K562 (cell line): ENCODE data around the gene HAPSTR1. TPM values are rescaled to one million over a fixed set of nuclear protein-coding genes. Genes with fewer than 3 reads are reported as not detected.

Experiments
- ATAC-seq: fragments of 200-7000 bp; cut with Tn5 transposase; 3 replicates; pipeline ENCODE4 v1.9.1; 2020; ENCODE audit warnings: moderate library complexity
- BruUV-seq: library from RNA; stranded (reverse); fragments of 400-500 nt; replicated peaks from 2 replicates; lab custom pipeline; 2021; lab: Mats Ljungman, UMichigan
- CTCF ChIA-PET: fragments of 300-600 bp; formaldehyde crosslinking; extraction: SDS; loops from one replicate; lab custom pipeline; 2021; ENCODE audit warnings: low intra/inter-chr PET ratio; lab: Yijun Ruan, JAX
- POLR2A ChIA-PET: fragments of 300-600, 350-650 bp; sonication (Branson Sonifier 250); formaldehyde crosslinking; extraction: SDS; loops from one replicate; lab custom pipeline; 2021; ENCODE audit warnings: antibody characterized with exemption, inconsistent platforms; lab: Yijun Ruan, JAX
- DNase-seq, 4 experiments: peaks; one replicate each; pipeline versions ENCODE4 v3.0.0 to v3.0.0-alpha.2; 2011 to 2018; ENCODE audit warnings: low spot score in 3 of 4, mixed read lengths in 3 of 4; ENCODE audit errors: extremely low read depth in 1 of 4
- FAIRE-seq: peaks from 2 replicates; lab custom pipeline; 2011; peaks lifted over from hg19 to GRCh38; lab: Jason Lieb, UNC
- H2AFZ ChIP-seq: 2 replicates; pipeline ENCODE4 v1.6.0; 2011; ENCODE audit warnings: low read depth, low read length, control low read depth, inconsistent platforms
- H3K27ac ChIP-seq: fragments of 200-600 bp; 3 replicates; pipeline ENCODE4 v1.8.0; 2011; ENCODE audit warnings: low read depth, mild to moderate bottlenecking, control low read depth, inconsistent platforms, low read length, moderate library complexity, mixed read lengths; ENCODE audit errors: extremely low read depth
- H3K27me3 ChIP-seq, 2 experiments: fragments of 300-600 bp in 1 of 2; 2 replicates in 1 of 2; 3 replicates in 1 of 2; pipeline versions ENCODE4 v1.6.0 to v1.8.0; 2011; ENCODE audit warnings: inconsistent platforms in 2 of 2, low read length in 2 of 2, mild to moderate bottlenecking in 1 of 2, mixed read lengths in 1 of 2, moderate library complexity in 1 of 2; ENCODE audit not compliant: control insufficient read depth in 2 of 2, insufficient read depth in 2 of 2
- H3K36me3 ChIP-seq: fragments of 300-600 bp; 3 replicates; pipeline ENCODE4 v1.8.0; 2011; ENCODE audit warnings: mild to moderate bottlenecking, low read length, inconsistent platforms; ENCODE audit not compliant: control insufficient read depth, insufficient read depth
- H3K4me1 ChIP-seq, 2 experiments: fragments of 200-600 bp in 1 of 2; replicated peaks in 1 of 2; 2 replicates in 1 of 2; 3 replicates in 1 of 2; pipeline versions ENCODE4 v1.5.1 to v1.8.0; 2011; ENCODE audit warnings: inconsistent platforms in 2 of 2, low read length in 2 of 2, mild to moderate bottlenecking in 1 of 2, mixed read lengths in 1 of 2, moderate library complexity in 1 of 2; ENCODE audit not compliant: control insufficient read depth in 2 of 2, insufficient read depth in 2 of 2
- H3K4me2 ChIP-seq: 2 replicates; pipeline ENCODE4 v1.6.1; 2011; ENCODE audit warnings: low read length, control low read depth, inconsistent platforms, mixed read lengths; ENCODE audit not compliant: insufficient read depth
- H3K4me3 ChIP-seq: fragments of 200-600 bp; sonication (generic), shearing (Covaris generic); 2 replicates; pipeline ENCODE4 v1.5.1; 2016; ENCODE audit warnings: control low read depth, inconsistent platforms
- H3K79me2 ChIP-seq: fragments of 200-600 bp; 3 replicates; pipeline ENCODE4 v1.8.0; 2011; ENCODE audit warnings: low read length, inconsistent platforms; ENCODE audit not compliant: control insufficient read depth, insufficient read depth
- H3K9ac ChIP-seq, 2 experiments: 2 replicates each; pipeline versions ENCODE4 v1.6.0 to v1.6.1; 2011; ENCODE audit warnings: low read depth in 2 of 2, low read length in 2 of 2, control low read depth in 1 of 2, inconsistent platforms in 1 of 2, mild to moderate bottlenecking in 1 of 2, mixed read lengths in 1 of 2; ENCODE audit not compliant: insufficient read depth in 1 of 2
- H3K9me1 ChIP-seq: one replicate; pipeline ENCODE4 v1.6.0; 2011; ENCODE audit warnings: inconsistent platforms, mild to moderate bottlenecking, low read length, moderate library complexity; ENCODE audit not compliant: control insufficient read depth, insufficient read depth
- H3K9me3 ChIP-seq: replicated peaks from 2 replicates; pipeline ENCODE4 v1.5.1; 2011; ENCODE audit warnings: low read depth, low read length, inconsistent platforms; ENCODE audit not compliant: control insufficient read depth, insufficient read depth
- H4K20me1 ChIP-seq: replicated peaks from 2 replicates; pipeline ENCODE4 v1.6.1; 2011; ENCODE audit warnings: low read length, inconsistent platforms, mixed read lengths; ENCODE audit not compliant: control insufficient read depth, insufficient read depth
- BHLHE40 ChIP-seq: IDR thresholded peaks from 2 replicates; pipeline ENCODE4 v1.6.1; 2011; ENCODE audit warnings: low read length, improper control_type of control experiment
- CTCF ChIP-seq, 3 experiments: IDR thresholded peaks in 2 of 3; conservative IDR thresholded peaks in 1 of 3; 2 replicates each; pipeline ENCODE4 v1.5.1; 2011 to 2012; ENCODE audit warnings: low read length in 3 of 3, mild to moderate bottlenecking in 3 of 3, control low read depth in 2 of 3, improper control_type of control experiment in 1 of 3, inconsistent platforms in 1 of 3, low read depth in 1 of 3, mixed read lengths in 1 of 3, moderate library complexity in 1 of 3; ENCODE audit not compliant: insufficient read depth in 2 of 3
- ETV1 ChIP-seq: fragments of 450-650 bp; conservative IDR thresholded peaks from 2 replicates; pipeline ENCODE4 v1.6.1; 2016; ENCODE audit warnings: missing genetic modification characterization, control low read depth, low read depth, missing compliant biosample characterization
- FOXM1 ChIP-seq, 2 experiments: fragments of 450-650 bp in 1 of 2; sonication (generic) in 1 of 2; formaldehyde crosslinking in 1 of 2; IDR thresholded peaks; 2 replicates each; pipeline versions ENCODE4 v1.6.1 to v1.9.0; 2017 to 2022; ENCODE audit warnings: low read depth in 2 of 2, mild to moderate bottlenecking in 2 of 2, missing genetic modification reagents in 1 of 2, moderate library complexity in 1 of 2
- HLTF ChIP-seq: fragments of 450-650 bp; IDR thresholded peaks from 2 replicates; pipeline ENCODE4 v1.6.1; 2016
- HMBOX1 ChIP-seq: sonication (generic); IDR thresholded peaks from 2 replicates; pipeline ENCODE4 v1.6.1; 2016
- HNRNPLL ChIP-seq: fragments of 200-400 bp; formaldehyde crosslinking; IDR thresholded peaks from 2 replicates; pipeline ENCODE4 v1.6.1; 2017; ENCODE audit warnings: low read length, low read depth, mild to moderate bottlenecking; ENCODE audit not compliant: poor library complexity, severe bottlenecking
- KDM2B ChIP-seq: fragments of 250-450 bp; sonication (Bioruptor Pico); IDR thresholded peaks from 2 replicates; pipeline ENCODE4 v1.8.0; 2021; ENCODE audit warnings: mild to moderate bottlenecking, moderate library complexity
- PHB2 ChIP-seq: fragments of 450-650 bp; IDR thresholded peaks from 2 replicates; pipeline ENCODE4 v1.6.1; 2017; ENCODE audit warnings: low read depth
- SIN3B ChIP-seq: fragments of 450-650 bp; IDR thresholded peaks from 2 replicates; pipeline ENCODE4 v1.6.1; 2017; ENCODE audit warnings: low read depth, mild to moderate bottlenecking, moderate library complexity
- TCF7 ChIP-seq: sonication (generic); IDR thresholded peaks from 2 replicates; pipeline ENCODE4 v1.6.1; 2016; ENCODE audit warnings: antibody characterized with exemption, borderline replicate concordance
- XRCC4 ChIP-seq: IDR thresholded peaks from one replicate; pipeline ENCODE4 v1.6.1; 2011; ENCODE audit not compliant: insufficient read depth, insufficient read length; ENCODE audit errors: extremely low read depth
- XRCC5 ChIP-seq: fragments of 200-400 bp; formaldehyde crosslinking; IDR thresholded peaks from 2 replicates; pipeline ENCODE4 v1.6.1; 2017; ENCODE audit warnings: low read depth, mild to moderate bottlenecking, low read length
- ZBTB7A ChIP-seq: IDR thresholded peaks from 2 replicates; pipeline ENCODE4 v1.6.1; 2011; ENCODE audit warnings: low read depth, mild to moderate bottlenecking, low read length, moderate library complexity, borderline replicate concordance; ENCODE audit not compliant: control insufficient read depth
- ZFP1 ChIP-seq: fragments of 450-650 bp; formaldehyde crosslinking; IDR thresholded peaks from 2 replicates; pipeline ENCODE4 v1.4.0; 2020; ENCODE audit warnings: mild to moderate bottlenecking, mixed read lengths
- ZNF511 ChIP-seq: sonication (generic); formaldehyde crosslinking; IDR thresholded peaks from 2 replicates; pipeline ENCODE4 v1.8.0; 2022; ENCODE audit warnings: mild to moderate bottlenecking, missing genetic modification reagents
- WGBS: fragments of 100-300 bp; shearing (Covaris generic); methylation state at CpG from one replicate; pipeline ENCODE4 v1.1.6; 2016; ENCODE audit warnings: low coverage, mixed read lengths; ENCODE audit not compliant: insufficient coverage; ENCODE audit errors: missing lambda C conversion rate; 5-methylcytosine and 5-hydroxymethylcytosine counted together
- in situ Hi-C: fragments of 300-500 bp; cut with MboI; formaldehyde crosslinking; loops from 4 replicates; pipeline ENCODE4 v1.15.0; 2018; ENCODE audit warnings: inconsistent platforms, mixed read lengths
- intact Hi-C: fragments of 100-400 bp; cut with micrococcal nuclease; formaldehyde crosslinking; loops from 2 replicates; pipeline ENCODE4 v1.14.2; 2022
- polyA plus RNA-seq, 8 experiments: library from polyadenylated mRNA; depleted of rRNA in 4 of 8; stranded (reverse) in 5 of 8; unstranded in 3 of 8; fragments of >200 nt; fragmentation: Nextera tagmentation in 2 of 8; fragmentation: Illumina TruSeq in 1 of 8; extraction: Ambion mirVana in 2 of 8; extraction: Trizol in 1 of 8; gene quantifications; 2 replicates each; pipeline versions ENCODE4 v1.2.1 to v1.2.3, GENCODE V29; 2011 to 2014; ENCODE audit warnings: inconsistent platforms in 1 of 8, missing spikeins in 1 of 8
- total RNA-seq, 7 experiments: library from RNA; depleted of rRNA in 6 of 7; stranded (reverse); fragments of >200 nt in 6 of 7; fragmentation: Illumina TruSeq in 2 of 7; extraction: Trizol in 2 of 7; gene quantifications; 2 replicates each; pipeline versions ENCODE4 v1.2.1 to v1.2.3, GENCODE V29; 2011 to 2021; ENCODE audit warnings: low replicate concordance in 1 of 7
- TF ChIP-seq, protein P1 (sequence below): fragments of 200-800 bp; sonication (Bioruptor generic); IDR thresholded peaks from 2 replicates; pipeline ENCODE4 v1.6.1; 2017; ENCODE audit warnings: missing genetic modification characterization, missing compliant biosample characterization

The HAPSTR1 gene
- total and polyA plus RNA-seq, 9 of the 15 experiments (the other 6 are each of a cell fraction or from before 2014, with no cell fraction given) = 10.8 to 67.9 (median 36.5) TPM

DNA sequence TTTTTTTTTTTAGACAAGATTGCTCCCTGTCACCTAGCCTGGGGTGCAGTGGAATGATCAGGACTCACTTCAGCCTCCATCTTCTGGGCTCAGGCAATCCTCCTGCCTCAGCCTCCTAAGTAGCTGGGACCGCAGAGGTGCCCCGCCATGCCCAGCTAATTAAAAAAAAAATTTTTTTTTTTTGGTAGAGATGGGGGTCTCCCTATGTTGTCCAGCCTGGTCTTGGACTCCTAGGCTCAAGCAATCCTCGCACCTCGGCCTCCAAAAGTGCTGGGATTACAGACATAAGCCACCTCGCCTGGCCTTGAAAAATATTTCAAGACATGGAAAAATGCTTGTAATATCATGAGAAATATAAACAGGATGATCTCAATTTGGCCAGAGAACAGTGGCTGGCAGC is 42.9 kb downstream of the HAPSTR1 start (continued):
- no peak for TF ChIP-seq ZNF511 (CRISPR knock-in tag)
- no peak for TF ChIP-seq HNRNPLL
- TF ChIP-seq XRCC5 = no peak
- TF ChIP-seq SIN3B = no peak
- no peak for TF ChIP-seq TCF7
- no peak for TF ChIP-seq ETV1 (tag)
- no peak for TF ChIP-seq FOXM1 (IDR thresholded peaks at IDR 0.05; ENCODE audit: low read depth)
- no peak for TF ChIP-seq FOXM1 (CRISPR knock-in tag; IDR thresholded peaks at IDR 0.05; ENCODE audit: low read depth)
- TF ChIP-seq, all 486 proteins: peak for 0

DNA sequence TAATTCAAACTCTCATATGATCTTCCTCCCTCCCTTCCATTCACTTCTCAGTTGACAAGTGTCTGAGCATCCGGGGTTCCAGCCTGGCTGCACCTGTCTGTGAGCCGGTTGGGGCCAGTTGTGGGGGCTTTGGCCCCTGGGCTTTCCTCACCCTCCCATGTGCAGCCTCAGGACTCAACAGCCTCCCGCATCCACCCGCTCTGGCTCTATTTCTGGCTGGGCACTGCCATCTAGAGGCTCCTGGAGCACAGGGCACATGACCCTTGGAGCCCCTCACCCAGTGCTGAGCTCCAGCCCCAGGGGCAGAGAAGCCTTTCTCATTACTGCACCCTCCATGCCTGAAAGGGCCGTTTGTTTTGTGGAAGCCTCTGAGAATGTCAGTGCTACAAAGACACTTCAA is 43.3 kb downstream of the HAPSTR1 start:
- ChIA-PET POLR2A (interaction anchor here (0.5 to 1.0 kb wide), 5 partner anchors 9 to 535 kb away, joined by 3 to 4 read pairs (median 3); no protein-coding TSS in a partner anchor), CTCF (interaction anchor here (0.7 to 1.2 kb wide), 4 partner anchors 230 to 568 kb away, joined by 3 to 4 read pairs (median 3); no protein-coding TSS in a partner anchor)
- ATAC-seq = peak; percentile 82
- H3K27me3 ChIP-seq = no peaks in the 10 kb centered on the region
- 20% methylated on average over 5 of the region's 5 CpGs for WGBS
- no peak overlapping the region for H2AFZ ChIP-seq
- 0 out of 4 replicates have a peak overlapping the region, but pooled peaks of 1 of the 2 experiments have one; percentile 48 for H3K9ac ChIP-seq
- peaks cover 3% of the 10 kb centered on the region; the same call in 1 of the 2 replicates for H4K20me1 ChIP-seq
- no peak overlapping the region for H3K4me3 ChIP-seq
- no peaks in the 10 kb centered on the region for H3K36me3 ChIP-seq
- no peaks in the 10 kb centered on the region for H3K79me2 ChIP-seq
- DNase-seq = peak in 3 of 4 experiments; percentile 15 to 54 (median 53)
- H3K4me2 ChIP-seq = no peak overlapping the region
- peaks cover 3 to 8% of the 10 kb centered on the region in 2 experiments; a peak in 3 of 5 replicates for H3K4me1 ChIP-seq
- FAIRE-seq = no peak
- BruUV-seq = no TSS peak
- H3K27ac ChIP-seq = no peak overlapping the region
- in situ Hi-C loops (no loop called here), intact Hi-C loops (loop anchor here (10.0 kb wide), 2 partner anchors 260 to 570 kb away; no protein-coding TSS in a partner anchor)
- H3K9me3 ChIP-seq = no peaks in the 10 kb centered on the region
- no peaks in the 10 kb centered on the region for H3K9me1 ChIP-seq
- peak; percentile 93 for TF ChIP-seq ZBTB7A
- TF ChIP-seq, protein P1, sequence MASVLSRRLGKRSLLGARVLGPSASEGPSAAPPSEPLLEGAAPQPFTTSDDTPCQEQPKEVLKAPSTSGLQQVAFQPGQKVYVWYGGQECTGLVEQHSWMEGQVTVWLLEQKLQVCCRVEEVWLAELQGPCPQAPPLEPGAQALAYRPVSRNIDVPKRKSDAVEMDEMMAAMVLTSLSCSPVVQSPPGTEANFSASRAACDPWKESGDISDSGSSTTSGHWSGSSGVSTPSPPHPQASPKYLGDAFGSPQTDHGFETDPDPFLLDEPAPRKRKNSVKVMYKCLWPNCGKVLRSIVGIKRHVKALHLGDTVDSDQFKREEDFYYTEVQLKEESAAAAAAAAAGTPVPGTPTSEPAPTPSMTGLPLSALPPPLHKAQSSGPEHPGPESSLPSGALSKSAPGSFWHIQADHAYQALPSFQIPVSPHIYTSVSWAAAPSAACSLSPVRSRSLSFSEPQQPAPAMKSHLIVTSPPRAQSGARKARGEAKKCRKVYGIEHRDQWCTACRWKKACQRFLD (CRISPR knock-in tag) = no peak
- TF ChIP-seq PHB2 = no peak
- TF ChIP-seq CTCF (IDR thresholded peaks at IDR 0.05 in 2 of 3, conservative IDR thresholded peaks at IDR 0.05 in 1 of 3; ENCODE audit: insufficient read depth in 2 of 3, low read depth in 1 of 3, low read length in 3 of 3) = peak; percentile 61 to 78 (median 71)
- TF ChIP-seq KDM2B (CRISPR knock-in tag) = no peak
- TF ChIP-seq XRCC4 = no peak
- no peak for TF ChIP-seq HLTF
- TF ChIP-seq BHLHE40 = no peak
- no peak for TF ChIP-seq HMBOX1
- no peak for TF ChIP-seq ZFP1 (CRISPR knock-in tag)
